ENCODE measurements around the gene ZBTB37. TPM values are rescaled to one million over a fixed set of nuclear protein-coding genes. Genes with fewer than 3 reads are reported as not detected.

Gene ZBTB37
- total and polyA plus RNA-seq, 2 of the 4 experiments (the other 2 are of a cell fraction) = 1.0 to 13.1 TPM

DNA sequence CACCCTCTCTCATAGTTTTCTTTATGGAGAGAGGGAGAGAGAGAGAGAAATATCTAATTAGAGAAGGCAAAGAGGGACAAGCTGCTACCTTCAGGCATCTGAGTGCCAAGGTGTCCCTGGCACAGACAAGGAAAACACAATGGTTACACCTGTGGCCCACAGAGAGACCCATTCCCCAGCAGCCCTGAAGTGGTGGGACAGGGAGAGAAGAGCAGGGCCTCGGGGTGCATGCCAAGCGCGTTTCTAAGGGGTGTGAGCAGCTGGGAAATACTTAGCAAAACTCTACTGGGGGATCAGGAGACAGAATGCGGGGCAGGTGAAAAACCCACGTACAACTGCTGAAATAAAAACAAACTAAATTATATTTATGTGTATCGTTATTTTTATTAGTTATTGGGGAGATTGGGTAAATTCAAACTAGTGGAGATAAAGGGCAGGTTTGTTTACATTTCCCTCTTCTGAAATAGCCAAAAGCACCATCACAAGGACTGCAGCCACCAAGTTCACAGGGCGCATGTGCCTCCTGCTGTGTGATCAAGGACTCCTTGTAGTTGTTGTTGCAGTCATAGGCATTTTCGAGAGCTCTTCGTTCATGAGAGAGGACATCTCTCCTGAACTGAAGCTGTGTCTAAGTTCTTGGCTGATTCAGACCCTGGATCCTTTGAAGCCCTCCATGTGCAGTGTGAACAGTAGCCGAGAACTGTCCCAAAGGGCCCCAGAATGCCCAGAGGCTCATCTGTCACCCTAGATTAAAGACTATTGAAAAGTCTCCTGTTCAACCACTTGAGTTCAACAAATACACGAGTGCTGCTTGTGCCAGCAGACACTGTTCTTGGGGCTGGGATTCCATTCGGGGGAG lies 49.7 kb downstream of the ZBTB37 start:
- Histone ChIP-seq H3K4me3 (ENCODE audit: insufficient read depth, low read depth, low read length) (no peak overlapping the region), H3K79me1 (ENCODE audit: low read depth in 1 of 2, low read length in 2 of 2) (no peaks in the 10 kb centered on the region), H3K9me3 (ENCODE audit: control insufficient read depth, insufficient read depth, low read length) (no peaks in the 10 kb centered on the region), H4K5ac (ENCODE audit: low read depth, low read length) (no peak overlapping the region), H3K36me3 (ENCODE audit: control insufficient read depth, insufficient read depth, low read length) (no peaks in the 10 kb centered on the region), H3K27ac (ENCODE audit: insufficient read depth, low read length) (no peak overlapping the region), H2BK120ac (ENCODE audit: low read depth, low read length) (no peak overlapping the region), H4K8ac (ENCODE audit: low read depth in 2 of 2, low read length in 2 of 2) (no peak overlapping the region), H3K27me3 (ENCODE audit: control insufficient read depth, insufficient read depth, low read length) (no peaks in the 10 kb centered on the region), H3K4ac (ENCODE audit: low read depth, low read length) (no peak overlapping the region), H3K23ac (ENCODE audit: low read depth, low read length) (no peak overlapping the region), H3K56ac (ENCODE audit: extremely low read depth, insufficient read depth, low read length) (no peak overlapping the region), H3K4me1 (ENCODE audit: control insufficient read depth, insufficient read depth, low read length) (no peaks in the 10 kb centered on the region), H4K91ac (ENCODE audit: insufficient read depth, low read depth, low read length) (no peak overlapping the region), H2BK20ac (ENCODE audit: low read depth, low read length) (no peak overlapping the region), H2AFZ (replicated peaks; ENCODE audit: low read length, poor library complexity) (no peak overlapping the region), H3K18ac (ENCODE audit: low read depth, low read length) (no peak overlapping the region), H3K9me1 (ENCODE audit: insufficient read depth, low read length) (no peaks in the 10 kb centered on the region), H3K9ac (ENCODE audit: low read depth, low read length) (no peak overlapping the region), H2BK15ac (ENCODE audit: low read depth, low read length) (no peak overlapping the region), H2AK5ac (ENCODE audit: low read depth, low read length) (no peak overlapping the region), H2BK5ac (ENCODE audit: low read depth, low read length, poor library complexity, severe bottlenecking) (no peak overlapping the region), H3K14ac (replicated peaks; ENCODE audit: low read depth, low read length) (no peak overlapping the region), H4K20me1 (ENCODE audit: insufficient read depth, low read length) (no peaks in the 10 kb centered on the region), H3K4me2 (ENCODE audit: low read depth, low read length) (no peak overlapping the region), H2AK9ac (replicated peaks; ENCODE audit: low read depth, low read length, poor library complexity) (no peak overlapping the region)
- ATAC-seq (ENCODE audit: low read depth) (no peak), DNase-seq (no peak)
- in situ Hi-C loops (cut with MboI; ENCODE audit: low sequenced_read_pairs) = no loop called here
- intact Hi-C loops (cut with micrococcal nuclease) = no loop called here
- 81 to 100% methylated on average over 1 to 3 of the region's 12 CpGs for WGBS, 2 experiments (ENCODE audit: extremely low coverage in 2 of 2, insufficient read length in 1 of 2)
- CTCF ChIA-PET = no interaction called here
- dilution Hi-C loops (cut with HindIII; ENCODE audit: low sequenced_read_pairs, unreplicated experiment) = no loop called here
- no TSS peak for BruUV-seq (replicated peaks)
- TF ChIP-seq SMC3 (IDR thresholded peaks at IDR 0.05; ENCODE audit: low read depth, low read length) (no peak), NFE2L2 (IDR thresholded peaks at IDR 0.05; ENCODE audit: low read depth, low read length) (no peak), RAD21 (IDR thresholded peaks at IDR 0.05; ENCODE audit: low read length) (no peak), FOS (IDR thresholded peaks at IDR 0.05; ENCODE audit: low read depth, low read length) (no peak)
- POLR2A ChIA-PET (ENCODE audit: unreplicated experiment) = no interaction called here

Data from IMR-90 (cell line).